Thoracic aorta (tissue), 2 donors: Measurements from ENCODE around the gene DGKK. TPM values are rescaled to one million over a fixed set of nuclear protein-coding genes. Genes with fewer than 3 reads are reported as not detected.

Experiments
- ATAC-seq: fragments of 150-250 bp; one replicate; pipeline ENCODE4 v1.8.0; 2017; ENCODE audit warnings: low read depth; ENCODE audit not compliant: insufficient number of reproducible peaks, low FRiP score
- DNase-seq: peaks from one replicate; pipeline ENCODE4 v3.0.0-alpha.2; 2020; ENCODE audit warnings: low spot score
- H3K27ac ChIP-seq, 2 donors: fragments of 200-600 bp; sonication (generic); 1 replicate in 1 of 2; 2 replicates in 1 of 2; pipeline ENCODE4 v1.5.1; 2016; ENCODE audit warnings: mild to moderate bottlenecking in 2 of 2, moderate library complexity in 2 of 2
- H3K27me3 ChIP-seq: fragments of 200-600 bp; sonication (generic); replicated peaks from 2 replicates; pipeline ENCODE4 v1.6.0; 2016; ENCODE audit warnings: mild to moderate bottlenecking; ENCODE audit not compliant: insufficient read depth
- H3K36me3 ChIP-seq: fragments of 200-600 bp; sonication (generic); one replicate; pipeline ENCODE4 v1.5.1; 2016
- H3K4me1 ChIP-seq, 2 donors: fragments of 200-600 bp; sonication (generic); 1 replicate in 1 of 2; 2 replicates in 1 of 2; pipeline versions ENCODE4 v1.5.1 to v1.6.0; 2016; ENCODE audit warnings: low read depth in 2 of 2, mild to moderate bottlenecking in 1 of 2; ENCODE audit not compliant: control insufficient read depth in 1 of 2
- H3K4me3 ChIP-seq: fragments of 200-600 bp; sonication (generic); 2 replicates; pipeline ENCODE4 v1.5.1; 2016; ENCODE audit warnings: mild to moderate bottlenecking
- H3K9me3 ChIP-seq: fragments of 200-600 bp; sonication (generic); 2 replicates; pipeline ENCODE4 v1.5.1; 2016
- CTCF ChIP-seq: fragments of 200-600 bp; sonication (generic); IDR thresholded peaks from one replicate; pipeline ENCODE4 v1.5.1; 2019; ENCODE audit warnings: antibody characterized with exemption
- total RNA-seq, 2 donors: library from RNA; depleted of rRNA; stranded (reverse); fragments of >200 nt; gene quantifications; one replicate each; pipeline versions ENCODE4 v1.1.0 to v1.2.3, GENCODE V29; 2016

The DGKK gene
- total RNA-seq, 2 donors from 2014 or later: not detected

DNA sequence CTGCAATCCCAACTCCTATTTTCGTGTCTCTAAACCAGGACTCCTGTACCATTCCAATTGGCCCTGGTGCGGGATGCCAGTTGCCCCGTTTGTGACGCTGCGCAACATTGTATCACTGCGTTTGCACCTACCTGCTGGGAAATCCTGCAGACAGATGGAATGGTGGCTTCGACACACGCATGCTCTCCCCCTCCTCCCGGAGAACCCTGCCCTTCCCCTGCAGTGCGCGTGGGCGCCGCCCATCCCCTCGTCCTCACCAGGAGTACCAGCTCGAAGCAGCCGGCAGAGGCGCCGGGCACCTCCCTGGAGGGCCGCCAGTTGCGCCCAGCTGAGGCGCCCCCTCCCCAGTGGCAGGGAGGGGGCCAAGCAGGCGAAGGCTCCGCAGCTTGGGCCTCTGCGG lies 1.4 kb downstream of the DGKK start:
- H3K27me3 ChIP-seq: no peaks in the 10 kb centered on the region
- ATAC-seq: no peak
- TF ChIP-seq CTCF: no peak

DNA sequence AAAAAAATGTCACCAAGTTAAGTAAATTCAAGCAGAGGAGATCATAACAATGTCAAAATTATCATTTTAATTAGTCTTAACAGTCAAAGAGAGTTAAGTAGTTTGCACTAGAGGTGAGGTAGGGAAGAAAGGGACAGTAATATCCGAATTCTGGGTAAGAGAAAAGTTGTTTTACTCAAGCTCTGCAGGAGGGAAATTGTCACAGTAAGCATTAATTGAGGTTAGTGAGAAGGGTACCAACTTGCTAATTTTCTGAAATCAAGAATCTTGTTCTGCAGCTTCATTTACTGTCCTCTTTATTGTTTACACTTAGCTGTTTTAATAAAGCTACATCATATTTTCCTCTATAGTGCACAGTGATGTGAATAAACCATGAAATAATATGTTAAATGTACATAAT lies 11.0 kb downstream of the DGKK start:
- Histone ChIP-seq H3K9me3 (no peaks in the 10 kb centered on the region), H3K27ac (no peak overlapping the region), H3K27me3 (no peaks in the 10 kb centered on the region), H3K36me3 (no peaks in the 10 kb centered on the region), H3K4me1 (no peaks in the 10 kb centered on the region), H3K4me3 (no peak overlapping the region)
- TF ChIP-seq CTCF: no peak
- ATAC-seq (no peak), DNase-seq (no peak)

More for the DNA sequence above, 1.4 kb downstream of the DGKK start:
- Histone ChIP-seq H3K4me1 (no peaks in the 10 kb centered on the region), H3K36me3 (no peaks in the 10 kb centered on the region), H3K4me3 (no peak overlapping the region), H3K9me3 (no peaks in the 10 kb centered on the region), H3K27ac (no peak overlapping the region)
- DNase-seq: no peak

- ATAC-seq: no peak
- Histone ChIP-seq H3K27ac (no peak overlapping the region), H3K36me3 (no peaks in the 10 kb centered on the region), H3K27me3 (no peaks in the 10 kb centered on the region), H3K4me1 (no peaks in the 10 kb centered on the region), H3K4me3 (no peak overlapping the region), H3K9me3 (no peaks in the 10 kb centered on the region)
- DNase-seq: no peak
- no peak for TF ChIP-seq CTCF
These were observed 12.1 kb downstream of the DGKK start for GRCh38 chrX:50458483-50458882.

DNA sequence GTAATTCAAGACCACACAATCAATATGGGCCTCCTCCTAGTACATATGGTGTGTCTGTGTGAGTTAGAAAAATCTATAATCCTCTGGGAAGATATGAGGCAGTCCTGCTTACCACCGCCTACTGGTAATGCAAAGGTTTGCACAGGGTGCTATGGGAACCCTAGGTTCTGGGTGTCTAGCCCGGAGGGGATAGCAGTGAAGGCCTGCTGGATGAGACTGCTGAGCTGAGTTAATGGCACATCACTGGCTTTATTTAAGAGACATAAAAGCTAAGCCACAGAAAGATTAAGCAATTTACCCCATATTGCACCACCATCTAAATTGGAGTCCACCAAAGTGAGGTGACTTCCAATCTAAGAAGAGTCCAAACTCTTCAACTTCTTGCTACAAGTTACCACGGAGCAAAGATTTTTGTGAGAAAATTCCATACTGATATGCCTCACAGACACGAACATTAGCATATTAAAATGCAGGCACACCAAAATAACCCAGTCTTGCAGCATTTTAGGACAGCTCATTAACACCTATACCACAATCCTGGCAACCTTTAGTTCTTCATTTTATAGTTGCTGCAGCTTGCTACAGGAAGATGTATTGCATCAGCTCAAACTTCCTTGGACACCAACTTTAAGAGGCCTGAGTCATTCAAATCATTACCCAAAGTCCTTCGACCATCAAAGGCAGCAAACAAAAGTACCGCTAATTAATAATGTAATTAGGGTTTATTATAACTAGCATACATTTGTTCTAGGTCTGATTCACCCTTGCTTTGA lies 13.7 kb downstream of the DGKK start:
- Histone ChIP-seq H3K27me3 (no peaks in the 10 kb centered on the region), H3K36me3 (no peaks in the 10 kb centered on the region)
- no peak for TF ChIP-seq CTCF

DNA sequence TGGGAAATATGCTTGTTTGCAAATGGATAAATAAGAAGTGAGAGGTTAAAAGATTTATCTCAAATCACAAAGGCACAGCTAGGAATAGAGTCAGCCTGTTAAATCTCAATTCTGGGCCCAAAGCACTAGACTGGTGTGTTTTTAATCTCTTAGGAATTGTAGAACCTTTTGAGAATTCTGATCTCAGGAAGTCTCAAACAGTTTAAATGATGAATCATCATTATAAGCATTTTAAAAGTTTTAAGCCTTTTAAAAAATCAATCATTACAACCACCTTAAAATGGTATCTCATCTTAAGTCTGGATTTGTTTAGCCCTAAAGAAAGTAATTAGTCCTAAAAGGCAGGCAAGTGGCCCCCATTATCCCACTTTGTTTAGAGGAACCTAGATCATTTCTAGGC lies 17.8 kb downstream of the DGKK start:
- H3K36me3 ChIP-seq: no peaks in the 10 kb centered on the region
- no peaks in the 10 kb centered on the region for H3K9me3 ChIP-seq
- H3K27ac ChIP-seq: no peak overlapping the region
- no peak overlapping the region for H3K4me3 ChIP-seq
- TF ChIP-seq CTCF: no peak
- DNase-seq: no peak
- no peaks in the 10 kb centered on the region for H3K27me3 ChIP-seq
- H3K4me1 ChIP-seq: no peaks in the 10 kb centered on the region
- ATAC-seq: no peak

More for the DNA sequence above, 13.7 kb downstream of the DGKK start:
- no peak for ATAC-seq
- H3K27ac ChIP-seq: no peak overlapping the region
- no peak overlapping the region for H3K4me3 ChIP-seq
- no peak for DNase-seq
- no peaks in the 10 kb centered on the region for H3K4me1 ChIP-seq
- no peaks in the 10 kb centered on the region for H3K9me3 ChIP-seq
